DOHH2 (cell line): ENCODE measurements around the gene MKX.
A peak's percentile ranks its signal among the peaks of the same experiment; 100 is the strongest.

Experiments
- H3F3A ChIP-seq: fragments of 200-600 bp; sonication (generic), shearing (Covaris generic); 2 replicates; pipeline ENCODE4 v1.6.0; 2016; ENCODE audit warnings: antibody characterized with exemption, mild to moderate bottlenecking; ENCODE audit not compliant: control insufficient read depth, insufficient read depth
- H3K27ac ChIP-seq: fragments of 200-600 bp; sonication (generic); 2 replicates; pipeline ENCODE4 v1.5.1; 2014; ENCODE audit warnings: low read depth, mild to moderate bottlenecking, low read length, moderate library complexity
- H3K27me3 ChIP-seq: fragments of 200-600 bp; sonication (generic); 2 replicates; pipeline ENCODE4 v1.6.1; 2014; ENCODE audit warnings: mild to moderate bottlenecking, low read length, mixed read lengths; ENCODE audit not compliant: control insufficient read depth
- H3K36me3 ChIP-seq: fragments of 200-600 bp; sonication (generic); 2 replicates; pipeline ENCODE4 v1.6.1; 2014; ENCODE audit warnings: mild to moderate bottlenecking, low read length, moderate library complexity, mixed read lengths; ENCODE audit not compliant: control insufficient read depth
- H3K4me1 ChIP-seq: fragments of 200-600 bp; sonication (generic); 2 replicates; pipeline ENCODE4 v1.6.1; 2014; ENCODE audit warnings: mild to moderate bottlenecking, low read length, mixed read lengths; ENCODE audit not compliant: control insufficient read depth
- H3K4me2 ChIP-seq: fragments of 200-600 bp; sonication (generic); 2 replicates; pipeline ENCODE4 v1.6.0; 2014; ENCODE audit warnings: mild to moderate bottlenecking, low read length, moderate library complexity
- H3K4me3 ChIP-seq: fragments of 200-600 bp; sonication (generic); 2 replicates; pipeline ENCODE4 v1.5.1; 2014; ENCODE audit warnings: mild to moderate bottlenecking, low read length, mixed read lengths
- H3K79me2 ChIP-seq: fragments of 200-600 bp; sonication (generic); 2 replicates; pipeline ENCODE4 v1.6.1; 2014; ENCODE audit warnings: mild to moderate bottlenecking, low read length, mixed read lengths; ENCODE audit not compliant: control insufficient read depth
- H3K9me2 ChIP-seq: fragments of 200-600 bp; sonication (generic); replicated peaks from 2 replicates; pipeline ENCODE4 v1.6.1; 2014; ENCODE audit warnings: mild to moderate bottlenecking, low read length, mixed read lengths; ENCODE audit not compliant: control insufficient read depth
- H3K9me3 ChIP-seq: fragments of 200-600 bp; sonication (generic); 2 replicates; pipeline ENCODE4 v1.6.1; 2014; ENCODE audit warnings: antibody characterized with exemption, low read length, mixed read lengths; ENCODE audit not compliant: control insufficient read depth, insufficient read depth
- H4K20me1 ChIP-seq: fragments of 200-600 bp; sonication (generic); 2 replicates; pipeline ENCODE4 v1.6.0; 2014; ENCODE audit warnings: low read depth, mild to moderate bottlenecking, antibody characterized with exemption, low read length, moderate library complexity; ENCODE audit not compliant: control insufficient read depth, insufficient read depth
- EZH2phosphoT487 ChIP-seq: fragments of 200-600 bp; sonication (generic); IDR thresholded peaks from 2 replicates; pipeline ENCODE4 v1.6.1; 2017; ENCODE audit warnings: borderline replicate concordance, mild to moderate bottlenecking, antibody characterized with exemption, low read length, moderate library complexity, mixed read lengths
- TF ChIP-seq, protein P1 (sequence below): fragments of 200-600 bp; sonication (generic); IDR thresholded peaks from one replicate; pipeline ENCODE4 v1.5.1; 2014; ENCODE audit warnings: antibody characterized with exemption, mild to moderate bottlenecking, low read depth, low read length; ENCODE audit not compliant: poor library complexity, severe bottlenecking

MKX gene

DNA sequence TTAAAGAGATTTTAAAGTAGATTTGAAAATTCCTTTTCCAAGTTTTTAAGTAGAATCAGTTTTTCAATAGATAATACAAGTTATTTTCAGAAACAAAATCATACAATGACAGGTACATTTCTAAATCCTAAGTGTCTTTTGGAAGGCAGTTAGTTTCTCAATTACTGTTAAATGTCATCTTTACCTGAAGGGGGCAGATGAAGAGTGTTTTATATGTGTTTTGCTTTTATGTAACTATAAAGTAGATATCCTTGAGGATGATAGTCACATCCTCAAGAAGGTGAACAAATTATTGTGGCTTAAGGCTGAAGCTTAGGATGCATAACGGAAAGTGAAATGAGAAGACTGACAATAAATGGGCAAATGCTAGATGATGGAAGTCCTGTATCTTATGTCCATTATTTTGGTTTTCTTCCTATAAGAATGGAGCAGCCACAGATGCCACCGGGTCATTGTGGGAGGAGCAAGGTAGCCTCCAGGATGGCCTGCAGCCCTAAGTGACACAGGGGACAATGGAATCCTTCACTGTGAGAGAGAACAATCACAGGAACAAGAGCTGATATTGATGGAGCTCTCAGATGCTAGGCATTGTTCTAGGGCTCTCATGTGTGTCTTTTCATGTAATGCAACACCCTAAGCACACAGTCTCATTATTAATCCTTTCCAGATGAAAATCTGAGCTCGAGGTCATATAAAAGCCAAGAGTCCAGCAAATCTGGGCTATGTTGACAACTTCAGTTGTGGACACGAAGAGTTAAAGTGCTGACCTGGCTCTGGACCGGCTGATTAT is 14.1 kb upstream of the MKX start:
- Histone ChIP-seq H3K36me3 (no peaks in the 10 kb centered on the region), H3F3A (no peaks in the 10 kb centered on the region), H4K20me1 (no peaks in the 10 kb centered on the region), H3K27me3 (0 out of 2 replicates have a peak, but pooled peaks cover 2% of the 10 kb centered on the region), H3K4me3 (no peak overlapping the region), H3K9me3 (no peaks in the 10 kb centered on the region), H3K9me2 (no peaks in the 10 kb centered on the region), H3K4me2 (no peak overlapping the region), H3K4me1 (no peaks in the 10 kb centered on the region), H3K27ac (no peak overlapping the region), H3K79me2 (no peaks in the 10 kb centered on the region)
- TF ChIP-seq EZH2phosphoT487 = no peak
- TF ChIP-seq, protein P1, sequence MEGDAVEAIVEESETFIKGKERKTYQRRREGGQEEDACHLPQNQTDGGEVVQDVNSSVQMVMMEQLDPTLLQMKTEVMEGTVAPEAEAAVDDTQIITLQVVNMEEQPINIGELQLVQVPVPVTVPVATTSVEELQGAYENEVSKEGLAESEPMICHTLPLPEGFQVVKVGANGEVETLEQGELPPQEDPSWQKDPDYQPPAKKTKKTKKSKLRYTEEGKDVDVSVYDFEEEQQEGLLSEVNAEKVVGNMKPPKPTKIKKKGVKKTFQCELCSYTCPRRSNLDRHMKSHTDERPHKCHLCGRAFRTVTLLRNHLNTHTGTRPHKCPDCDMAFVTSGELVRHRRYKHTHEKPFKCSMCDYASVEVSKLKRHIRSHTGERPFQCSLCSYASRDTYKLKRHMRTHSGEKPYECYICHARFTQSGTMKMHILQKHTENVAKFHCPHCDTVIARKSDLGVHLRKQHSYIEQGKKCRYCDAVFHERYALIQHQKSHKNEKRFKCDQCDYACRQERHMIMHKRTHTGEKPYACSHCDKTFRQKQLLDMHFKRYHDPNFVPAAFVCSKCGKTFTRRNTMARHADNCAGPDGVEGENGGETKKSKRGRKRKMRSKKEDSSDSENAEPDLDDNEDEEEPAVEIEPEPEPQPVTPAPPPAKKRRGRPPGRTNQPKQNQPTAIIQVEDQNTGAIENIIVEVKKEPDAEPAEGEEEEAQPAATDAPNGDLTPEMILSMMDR = peak; percentile 23

DNA sequence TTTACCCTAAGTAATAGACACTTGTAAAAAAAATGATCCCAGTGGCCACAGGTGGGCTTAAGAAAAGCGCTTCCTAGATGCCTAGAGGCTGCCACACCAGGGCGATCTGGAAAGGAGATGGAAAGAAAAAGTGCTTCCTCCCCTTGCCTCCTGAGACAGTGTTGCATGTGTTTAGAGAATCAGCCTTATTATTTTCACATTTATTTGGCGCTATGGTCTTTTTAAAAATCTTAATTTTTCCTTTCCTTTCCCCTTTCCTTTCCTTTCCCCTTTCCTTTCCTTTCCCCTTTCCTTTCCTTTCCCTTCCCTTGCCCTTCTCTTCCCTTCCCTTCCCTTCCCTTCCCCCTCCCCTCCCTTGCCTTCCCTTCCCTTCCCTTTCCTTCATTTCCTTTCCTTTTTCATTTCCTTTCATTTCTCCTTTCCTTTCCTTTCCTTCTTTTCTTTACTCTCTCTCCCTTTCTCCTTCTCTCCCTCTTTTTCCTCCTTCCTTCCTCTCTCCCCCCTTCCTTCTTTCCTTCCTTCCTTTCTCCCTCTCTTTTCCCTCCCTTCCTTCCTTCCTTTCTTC is 7.1 kb upstream of the MKX start:
- no peaks in the 10 kb centered on the region for H3K79me2 ChIP-seq

DNA sequence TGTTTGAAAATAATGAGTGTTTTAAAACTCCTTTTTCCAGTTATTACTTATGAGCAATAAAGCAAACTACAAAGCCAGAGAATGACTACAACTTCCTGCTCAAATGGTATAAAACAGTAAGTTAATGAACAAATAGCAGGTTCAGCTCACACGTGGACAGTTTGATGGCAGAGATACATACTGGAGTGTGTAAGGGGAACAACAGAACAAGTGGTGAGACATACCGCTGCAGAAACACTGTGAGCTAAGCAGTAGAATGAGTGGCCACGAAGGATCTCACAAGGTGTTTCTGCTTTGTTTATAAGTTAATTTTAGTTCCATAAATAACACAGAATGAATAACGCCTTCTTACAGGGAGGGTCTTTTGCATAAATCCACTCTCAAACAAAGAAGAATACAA is 3.0 kb upstream of the MKX start:
- Histone ChIP-seq H3K9me3 (peaks cover 10% of the 10 kb centered on the region; the same call in 1 of the 2 replicates), H4K20me1 (no peaks in the 10 kb centered on the region), H3F3A (no peaks in the 10 kb centered on the region), H3K4me2 (peak overlapping the region; percentile 50), H3K27ac (no peak overlapping the region), H3K27me3 (peaks cover 7% of the 10 kb centered on the region; the same call in 1 of the 2 replicates), H3K9me2 (no peaks in the 10 kb centered on the region), H3K36me3 (no peaks in the 10 kb centered on the region), H3K4me1 (peaks cover 10% of the 10 kb centered on the region), H3K4me3 (0 out of 2 replicates have a peak overlapping the region, but pooled peaks have one; percentile 12), H3K79me2 (no peaks in the 10 kb centered on the region)
- TF ChIP-seq, protein P1 = no peak
- no peak for TF ChIP-seq EZH2phosphoT487

More for the DNA sequence above, 7.1 kb upstream of the MKX start:
- Histone ChIP-seq H4K20me1 (no peaks in the 10 kb centered on the region), H3K27me3 (peaks cover 9% of the 10 kb centered on the region; the same call in 1 of the 2 replicates), H3K4me2 (no peak overlapping the region), H3K9me3 (no peaks in the 10 kb centered on the region), H3K27ac (no peak overlapping the region), H3K4me1 (peaks cover 10% of the 10 kb centered on the region), H3K36me3 (no peaks in the 10 kb centered on the region), H3K9me2 (no peaks in the 10 kb centered on the region), H3K4me3 (no peak overlapping the region), H3F3A (no peaks in the 10 kb centered on the region)
- TF ChIP-seq, protein P1 = no peak
- no peak for TF ChIP-seq EZH2phosphoT487
